H9 (cell line): Measurements from ENCODE around the gene SLX4IP. TPM values are rescaled to one million over a fixed set of nuclear protein-coding genes. Genes with fewer than 3 reads are reported as not detected.

Experiments
- DNase-seq: peaks from one replicate; pipeline ENCODE4 v3.0.0-alpha.2; 2017
- H2AFZ ChIP-seq: one replicate; pipeline ENCODE4 v1.6.1; 2013; ENCODE audit warnings: mild to moderate bottlenecking, low read length, control low read depth, moderate library complexity
- H2AK5ac ChIP-seq: 2 replicates; pipeline ENCODE4 v1.6.1; 2013; ENCODE audit warnings: low read length, control low read depth, mixed read lengths; ENCODE audit not compliant: insufficient read length
- H2BK120ac ChIP-seq: one replicate; pipeline ENCODE4 v1.6.1; 2013; ENCODE audit warnings: low read depth, mild to moderate bottlenecking, low read length, control low read depth, inconsistent platforms; ENCODE audit not compliant: poor library complexity, severe bottlenecking
- H2BK12ac ChIP-seq: 2 replicates; pipeline ENCODE4 v1.6.1; 2013; ENCODE audit warnings: low read length, control low read depth, mixed read lengths, low read depth; ENCODE audit not compliant: insufficient read length
- H2BK15ac ChIP-seq: 2 replicates; pipeline ENCODE4 v1.6.1; 2013; ENCODE audit warnings: low read depth, low read length, control low read depth
- H2BK20ac ChIP-seq: one replicate; pipeline ENCODE4 v1.6.1; 2013; ENCODE audit warnings: low read depth, mild to moderate bottlenecking, low read length, control low read depth, inconsistent platforms; ENCODE audit not compliant: poor library complexity, severe bottlenecking
- H2BK5ac ChIP-seq: 2 replicates; pipeline ENCODE4 v1.6.1; 2013; ENCODE audit warnings: low read length, control low read depth, mixed read lengths; ENCODE audit not compliant: insufficient read length
- H3K14ac ChIP-seq: 2 replicates; pipeline ENCODE4 v1.6.1; 2013; ENCODE audit warnings: low read length, control low read depth; ENCODE audit not compliant: insufficient read depth
- H3K18ac ChIP-seq: 2 replicates; pipeline ENCODE4 v1.6.1; 2013; ENCODE audit warnings: low read depth, mild to moderate bottlenecking, mixed read lengths, low read length, control low read depth; ENCODE audit not compliant: insufficient read length
- H3K23ac ChIP-seq: 2 replicates; pipeline ENCODE4 v1.6.1; 2013; ENCODE audit warnings: low read length, control low read depth, mixed read lengths, low read depth; ENCODE audit not compliant: insufficient read length
- H3K23me2 ChIP-seq: 2 replicates; pipeline ENCODE4 v1.6.1; 2013; ENCODE audit warnings: low read depth, mild to moderate bottlenecking, mixed read lengths, low read length, control low read depth; ENCODE audit not compliant: insufficient read length, poor library complexity, severe bottlenecking
- H3K27ac ChIP-seq: 2 replicates; pipeline ENCODE4 v1.5.1; 2013; ENCODE audit warnings: low read length, control low read depth, mixed read lengths, low read depth; ENCODE audit not compliant: insufficient read length
- H3K27me3 ChIP-seq: 2 replicates; pipeline ENCODE4 v1.6.1; 2013; ENCODE audit warnings: low read length, control low read depth, inconsistent platforms; ENCODE audit not compliant: insufficient read depth
- H3K4ac ChIP-seq: 2 replicates; pipeline ENCODE4 v1.6.1; 2013; ENCODE audit warnings: low read depth, mild to moderate bottlenecking, control low read depth, inconsistent platforms, low read length, moderate library complexity
- H3K4me1 ChIP-seq: 2 replicates; pipeline ENCODE4 v1.6.1; 2013; ENCODE audit warnings: low read length, control low read depth, inconsistent platforms; ENCODE audit not compliant: insufficient read depth
- H3K4me2 ChIP-seq: 2 replicates; pipeline ENCODE4 v1.6.1; 2013; ENCODE audit warnings: low read length, control low read depth, mixed read lengths; ENCODE audit not compliant: insufficient read length, insufficient read depth
- H3K56ac ChIP-seq: 2 replicates; pipeline ENCODE4 v1.6.1; 2013; ENCODE audit warnings: low read depth, mild to moderate bottlenecking, mixed read lengths, low read length, control low read depth; ENCODE audit not compliant: insufficient read length
- H3K79me1 ChIP-seq: 2 replicates; pipeline ENCODE4 v1.6.1; 2013; ENCODE audit warnings: low read depth, mild to moderate bottlenecking, moderate library complexity, low read length, control low read depth, inconsistent platforms; ENCODE audit not compliant: insufficient read depth, poor library complexity, severe bottlenecking
- H3K79me2 ChIP-seq: 2 replicates; pipeline ENCODE4 v1.6.1; 2013; ENCODE audit warnings: low read length, control low read depth, inconsistent platforms; ENCODE audit not compliant: insufficient read depth
- H3K9ac ChIP-seq: 2 replicates; pipeline ENCODE4 v1.6.1; 2013; ENCODE audit warnings: low read length, control low read depth, mixed read lengths; ENCODE audit not compliant: insufficient read length; ENCODE audit errors: extremely low read depth
- H3K9me3 ChIP-seq: one replicate; pipeline ENCODE4 v1.6.1; 2013; ENCODE audit warnings: low read depth, low read length, inconsistent platforms; ENCODE audit not compliant: control insufficient read depth
- H3T11ph ChIP-seq: one replicate; pipeline ENCODE4 v1.6.1; 2013; ENCODE audit warnings: mild to moderate bottlenecking, low read length, control low read depth, inconsistent platforms
- H4K20me1 ChIP-seq: one replicate; pipeline ENCODE4 v1.6.1; 2013; ENCODE audit not compliant: control insufficient read depth, insufficient read length, insufficient read depth
- H4K5ac ChIP-seq: 2 replicates; pipeline ENCODE4 v1.6.1; 2013; ENCODE audit warnings: low read depth, mild to moderate bottlenecking, mixed read lengths, low read length, control low read depth; ENCODE audit not compliant: insufficient read length
- H4K8ac ChIP-seq: replicated peaks from 2 replicates; pipeline ENCODE4 v1.6.1; 2013; ENCODE audit warnings: low read length, control low read depth, mixed read lengths, low read depth; ENCODE audit not compliant: insufficient read length
- H4K91ac ChIP-seq: 2 replicates; pipeline ENCODE4 v1.6.1; 2013; ENCODE audit warnings: low read depth, mild to moderate bottlenecking, moderate library complexity, mixed read lengths, low read length, control low read depth; ENCODE audit not compliant: insufficient read length
- H3K27ac Mint-ChIP-seq, 3 experiments: 2 replicates in 2 of 3; 3 replicates in 1 of 3; pipeline ENCODE4 v1.8.0; 2020 to 2021; ENCODE audit warnings: mixed read lengths in 3 of 3, mild to moderate bottlenecking in 1 of 3, moderate library complexity in 1 of 3
- H3K27me3 Mint-ChIP-seq: 2 replicates; pipeline ENCODE4 v1.8.0; 2021; ENCODE audit warnings: low read depth, mild to moderate bottlenecking, moderate library complexity, mixed read lengths
- H3K36me3 Mint-ChIP-seq, 3 experiments: 2 replicates in 2 of 3; 3 replicates in 1 of 3; pipeline ENCODE4 v1.8.0; 2020 to 2021; ENCODE audit warnings: low read depth in 3 of 3, mixed read lengths in 3 of 3; ENCODE audit not compliant: insufficient read depth in 1 of 3
- H3K4me1 Mint-ChIP-seq, 2 experiments: 2 replicates each; pipeline ENCODE4 v1.8.0; 2020; ENCODE audit warnings: mixed read lengths in 2 of 2
- H3K4me3 Mint-ChIP-seq, 2 experiments: 2 replicates in 1 of 2; 3 replicates in 1 of 2; pipeline ENCODE4 v1.8.0; 2020 to 2021; ENCODE audit warnings: mild to moderate bottlenecking in 2 of 2, mixed read lengths in 2 of 2, moderate library complexity in 1 of 2
- H3K9me3 Mint-ChIP-seq, 2 experiments: 2 replicates in 1 of 2; 3 replicates in 1 of 2; pipeline ENCODE4 v1.8.0; 2020; ENCODE audit warnings: mild to moderate bottlenecking in 2 of 2, mixed read lengths in 2 of 2, moderate library complexity in 1 of 2
- WGBS: extraction: QIAGEN DNeasy Blood & Tissue Kit; methylation state at CpG from one replicate; pipeline ENCODE4 v1.1.7; 2013; ENCODE audit warnings: missing lambda C conversion rate, low lambda C conversion rate, mixed read lengths; ENCODE audit not compliant: insufficient read length; ENCODE audit errors: extremely low coverage; 5-methylcytosine and 5-hydroxymethylcytosine counted together
- total RNA-seq: library from RNA; stranded (reverse); gene quantifications from 2 replicates; pipeline ENCODE4 v1.2.1, GENCODE V29; 2021
- TF ChIP-seq, protein P1 (sequence below): fragments of 200-600 bp; sonication (generic); conservative IDR thresholded peaks from 3 replicates; pipeline ENCODE4 v1.8.0; 2021; ENCODE audit warnings: antibody characterized with exemption, mild to moderate bottlenecking

The SLX4IP gene
- total RNA-seq, 1 experiment from 2014 or later: 7.9 TPM

DNA sequence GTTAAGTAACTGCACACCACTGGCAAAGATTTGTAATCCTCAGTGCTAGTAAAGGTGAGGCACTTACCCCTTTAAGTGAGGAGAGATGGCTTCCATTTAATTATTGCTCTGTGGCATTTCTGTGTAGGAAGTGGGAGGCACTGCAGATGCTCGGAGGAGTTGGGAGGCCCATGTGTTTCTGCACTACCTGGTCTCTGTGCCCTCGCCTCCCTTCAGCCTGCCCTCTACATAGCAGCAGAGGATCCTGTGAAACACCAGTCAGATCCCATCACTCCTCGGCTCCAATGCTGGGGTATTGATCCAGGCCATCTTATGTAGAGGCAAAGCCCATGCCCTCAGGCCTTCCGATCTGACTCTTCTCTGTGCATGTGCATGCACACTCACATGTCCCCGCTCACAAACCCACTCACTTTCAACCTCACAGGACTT lies 67.0 kb downstream of the SLX4IP start:
- H3K4ac ChIP-seq: no peak overlapping the region
- H3K23ac ChIP-seq: no peak overlapping the region
- DNase-seq: no peak
- TF ChIP-seq, protein P1, sequence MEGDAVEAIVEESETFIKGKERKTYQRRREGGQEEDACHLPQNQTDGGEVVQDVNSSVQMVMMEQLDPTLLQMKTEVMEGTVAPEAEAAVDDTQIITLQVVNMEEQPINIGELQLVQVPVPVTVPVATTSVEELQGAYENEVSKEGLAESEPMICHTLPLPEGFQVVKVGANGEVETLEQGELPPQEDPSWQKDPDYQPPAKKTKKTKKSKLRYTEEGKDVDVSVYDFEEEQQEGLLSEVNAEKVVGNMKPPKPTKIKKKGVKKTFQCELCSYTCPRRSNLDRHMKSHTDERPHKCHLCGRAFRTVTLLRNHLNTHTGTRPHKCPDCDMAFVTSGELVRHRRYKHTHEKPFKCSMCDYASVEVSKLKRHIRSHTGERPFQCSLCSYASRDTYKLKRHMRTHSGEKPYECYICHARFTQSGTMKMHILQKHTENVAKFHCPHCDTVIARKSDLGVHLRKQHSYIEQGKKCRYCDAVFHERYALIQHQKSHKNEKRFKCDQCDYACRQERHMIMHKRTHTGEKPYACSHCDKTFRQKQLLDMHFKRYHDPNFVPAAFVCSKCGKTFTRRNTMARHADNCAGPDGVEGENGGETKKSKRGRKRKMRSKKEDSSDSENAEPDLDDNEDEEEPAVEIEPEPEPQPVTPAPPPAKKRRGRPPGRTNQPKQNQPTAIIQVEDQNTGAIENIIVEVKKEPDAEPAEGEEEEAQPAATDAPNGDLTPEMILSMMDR: no peak
- Mint-ChIP-seq H3K36me3 (no peaks in the 10 kb centered on the region), H3K27ac (peak overlapping the region in 1 of 3 experiments; percentile 32; a peak in 2 of 7 replicates), H3K9me3 (no peaks in the 10 kb centered on the region; a peak in 1 of 5 replicates), H3K4me1 (peaks cover 31 to 35% of the 10 kb centered on the region in 2 experiments), H3K27me3 (no peaks in the 10 kb centered on the region), H3K4me3 (no peak overlapping the region)
- no peak overlapping the region for H2BK15ac ChIP-seq
- H4K8ac ChIP-seq: no peak overlapping the region
- H3K56ac ChIP-seq: no peak overlapping the region
- H4K5ac ChIP-seq: no peak overlapping the region
- no peak overlapping the region for H3K4me2 ChIP-seq
- no CpG with 5 or more reads among the region's 5 CpGs for WGBS
- no peaks in the 10 kb centered on the region for H3K9me3 ChIP-seq
- H3K18ac ChIP-seq: peak overlapping the region; percentile 44
- no peak overlapping the region for H2BK20ac ChIP-seq
- H3K9ac ChIP-seq: no peak overlapping the region
- peak overlapping the region; percentile 52 for H2BK12ac ChIP-seq
- H2AK5ac ChIP-seq: no peak overlapping the region
- no peaks in the 10 kb centered on the region for H4K20me1 ChIP-seq
- no peak overlapping the region for H2AFZ ChIP-seq
- H3T11ph ChIP-seq: peak overlapping the region; percentile 36
- peak overlapping the region; percentile 49; the same call in 1 of the 2 replicates for H3K14ac ChIP-seq
- peak overlapping the region; percentile 94 for H4K91ac ChIP-seq
- H3K79me2 ChIP-seq: peaks cover 5% of the 10 kb centered on the region; the same call in 1 of the 2 replicates
- no peak overlapping the region for H2BK5ac ChIP-seq
- no peaks in the 10 kb centered on the region for H3K27me3 ChIP-seq
- no peaks in the 10 kb centered on the region for H3K23me2 ChIP-seq
- no peak overlapping the region for H2BK120ac ChIP-seq
- H3K4me1 ChIP-seq: peaks cover 14% of the 10 kb centered on the region; the same call in 1 of the 2 replicates
- no peak overlapping the region for H3K27ac ChIP-seq
- H3K79me1 ChIP-seq: peaks cover 5% of the 10 kb centered on the region
